ENCODE data around the gene LSAMP.

Gene LSAMP

GRCh38 chr3:116445311-116445841 lies at the start of gene LSAMP:
LSAMP (minus strand) TSS chr3:116445487.
- DNase-seq, result no peak

DNA sequence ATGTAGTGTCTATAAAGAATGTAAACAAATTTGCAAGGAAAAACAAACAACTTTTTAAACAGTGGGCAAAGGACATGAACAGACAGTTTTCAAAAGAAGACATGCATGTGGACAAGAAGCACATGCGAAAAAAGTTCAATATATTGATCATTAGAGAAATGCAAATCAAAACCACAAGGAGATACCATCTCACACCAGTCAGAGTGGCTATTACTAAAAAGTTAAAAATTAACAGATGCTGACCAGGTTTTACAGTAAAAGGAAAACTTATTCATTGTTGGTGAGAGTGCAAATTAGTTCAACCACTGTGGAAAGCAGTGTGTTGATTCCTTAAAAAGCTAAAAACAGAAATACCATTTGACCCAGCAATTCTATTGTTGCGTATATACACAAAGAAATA lies 47.1 kb upstream of the LSAMP start:
- DNase-seq, result no peak

GRCh38 chr3:116483135-116483534 lies 37.8 kb upstream of the LSAMP start:
- no peak for DNase-seq

- DNase-seq, result no peak
These were observed 31.4 kb upstream of the LSAMP start for GRCh38 chr3:116476691-116477090.

GRCh38 chr3:116474801-116475200 lies 29.5 kb upstream of the LSAMP start:
- DNase-seq, result no peak

- no peak for DNase-seq
These were observed 28.9 kb upstream of the LSAMP start for GRCh38 chr3:116474032-116474780.

GRCh38 chr3:116473602-116474001 lies 28.3 kb upstream of the LSAMP start:
- DNase-seq, result no peak

GRCh38 chr3:116470605-116471197 lies 25.4 kb upstream of the LSAMP start:
- no peak for DNase-seq

GRCh38 chr3:116469546-116469945 lies 24.3 kb upstream of the LSAMP start:
- DNase-seq, result no peak

- no peak for DNase-seq
These were observed 19.1 kb upstream of the LSAMP start for GRCh38 chr3:116464276-116464798.

DNA sequence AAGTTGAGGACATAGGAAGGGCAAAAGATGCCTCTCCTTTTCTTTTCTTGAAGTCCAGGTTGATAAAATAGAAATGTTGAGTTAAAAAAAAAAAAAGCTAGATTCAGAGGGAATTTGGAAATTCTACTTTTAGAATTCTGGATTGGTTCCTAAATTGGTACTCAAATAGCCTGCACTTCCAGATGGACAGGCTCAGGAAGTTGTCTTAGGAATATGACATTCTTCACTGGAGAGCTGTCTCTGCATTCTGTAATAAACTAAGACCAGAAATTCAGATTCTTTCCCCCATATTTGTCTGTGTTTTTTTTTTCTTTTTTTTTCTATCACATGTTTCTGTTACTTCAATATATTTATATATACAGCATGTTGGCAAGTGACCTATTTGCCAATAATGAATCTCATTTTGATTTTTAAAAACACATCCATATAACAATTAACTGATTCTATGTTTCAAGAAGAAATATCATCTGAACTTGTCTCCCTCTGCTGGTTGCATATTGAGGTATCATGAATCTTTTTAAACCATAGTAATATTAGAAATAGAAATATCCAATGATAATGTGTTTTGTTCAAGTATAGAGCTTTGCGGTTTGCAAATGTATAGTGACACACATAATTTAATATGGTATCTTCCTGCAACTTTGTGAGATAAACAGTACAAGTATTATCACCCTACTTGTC lies 8.5 kb upstream of the LSAMP start:
- DNase-seq, result no peak

DNA sequence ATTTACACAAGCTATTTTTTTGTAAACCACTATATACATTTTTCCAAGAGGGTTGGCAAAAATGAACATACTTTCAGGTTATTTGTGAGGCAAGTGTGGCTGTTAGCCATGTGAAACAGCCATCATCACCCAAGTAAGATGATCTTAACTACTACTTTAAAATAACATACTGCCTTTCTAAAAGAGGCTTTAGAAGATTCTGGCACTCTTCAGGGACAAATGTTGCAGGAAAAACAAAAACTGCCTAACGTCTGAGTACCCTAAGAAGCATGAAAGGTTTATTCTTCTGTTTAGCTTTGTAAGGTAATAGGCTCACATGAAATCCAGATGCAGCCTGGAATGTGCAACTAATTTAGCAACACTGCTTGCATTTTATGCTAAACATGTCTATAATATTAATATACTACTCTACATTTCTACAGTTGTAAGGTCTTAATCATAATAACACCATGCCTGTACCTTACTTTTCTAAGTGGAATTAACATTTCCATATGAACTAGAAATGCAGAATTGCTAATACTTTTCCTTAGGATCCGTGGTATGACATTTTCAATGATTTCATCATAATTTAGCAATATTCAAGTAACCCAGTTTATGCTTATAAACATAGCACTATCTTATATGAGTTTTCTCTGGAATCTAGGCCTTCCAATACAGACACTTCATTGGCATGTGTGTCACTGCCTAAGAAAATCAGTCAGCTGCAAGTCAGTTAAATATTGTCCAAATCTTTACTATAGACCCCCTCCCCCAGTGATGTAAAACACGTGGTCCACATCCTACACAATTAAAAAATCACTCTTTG lies 4.5 kb upstream of the LSAMP start:
- no peak for DNase-seq

DNA sequence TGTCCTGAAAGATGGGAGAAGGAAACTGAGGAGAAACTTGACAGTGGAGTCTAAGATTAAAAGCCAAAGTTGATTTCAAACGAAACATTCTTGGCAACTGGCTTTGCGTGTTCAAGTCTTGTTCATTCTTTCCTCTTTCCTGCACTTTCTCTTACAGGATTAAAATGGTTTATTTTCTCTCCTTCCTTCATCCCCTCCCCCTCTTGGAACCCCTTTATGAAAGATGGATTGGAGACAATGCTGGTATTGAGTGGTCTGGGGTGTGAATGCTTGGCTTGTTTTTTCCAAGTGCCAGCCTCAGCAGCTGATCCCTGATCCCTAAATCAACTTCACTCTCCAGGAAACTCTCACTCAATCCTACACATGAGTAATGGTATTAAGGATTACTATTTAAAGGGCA lies 703 bp upstream of the LSAMP start:
- no peak for DNase-seq

GRCh38 chr3:116444819-116445310 lies 422 bp downstream of the LSAMP start:
- DNase-seq, result no peak

DNA sequence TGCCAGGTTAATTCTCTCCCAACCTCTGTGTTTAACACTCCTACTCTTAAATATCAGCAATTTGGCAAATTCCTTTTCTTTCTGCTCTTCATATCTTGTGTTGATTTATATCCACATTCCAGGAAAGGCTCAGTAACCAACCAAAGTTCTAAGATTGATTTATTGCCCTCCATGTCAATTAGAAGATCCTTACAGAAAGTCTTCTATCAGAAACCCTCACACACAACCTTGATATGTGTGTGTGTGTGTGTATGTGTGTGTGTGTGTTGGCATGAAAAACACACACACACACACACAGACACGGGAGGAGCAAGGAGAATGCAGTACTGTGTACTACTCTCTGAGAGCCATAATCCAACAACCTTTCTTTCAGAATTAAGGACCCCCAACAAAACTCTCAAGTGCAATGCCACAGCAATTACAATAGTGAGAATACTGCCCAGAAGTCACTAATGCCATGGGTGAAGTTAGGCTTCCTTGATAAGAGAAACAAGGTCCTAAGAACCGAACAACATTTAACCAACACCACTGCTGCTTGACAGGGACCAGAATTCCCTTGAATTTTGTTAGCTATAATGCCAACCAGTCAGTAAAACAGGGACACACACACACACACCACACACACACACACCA lies 1.1 kb downstream of the LSAMP start:
- DNase-seq, result no peak

GRCh38 chr3:116443191-116443661 lies 2.1 kb downstream of the LSAMP start:
- DNase-seq, result no peak

GRCh38 chr3:116442331-116443021 lies 2.8 kb downstream of the LSAMP start:
- DNase-seq, result no peak

DNA sequence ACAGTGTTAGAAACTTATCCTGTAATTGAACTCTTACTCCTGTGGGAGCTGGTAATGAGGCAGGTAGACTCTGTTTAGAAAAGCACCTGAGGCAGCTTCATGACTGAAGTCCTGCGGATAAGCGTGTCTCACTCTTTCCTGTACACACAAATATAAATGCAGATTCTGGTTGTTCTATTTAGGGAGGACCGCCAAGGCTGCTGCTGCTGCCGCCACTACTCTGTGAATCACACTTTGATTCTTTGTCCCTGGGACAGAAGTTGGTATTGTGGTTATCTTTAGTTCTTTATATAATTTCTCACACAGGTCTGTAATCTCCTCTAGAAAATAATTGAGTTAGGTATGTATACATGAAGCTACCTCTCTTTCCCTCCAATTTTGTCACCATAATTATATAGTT lies 3.6 kb downstream of the LSAMP start:
- no peak for DNase-seq

- no peak for DNase-seq
These were observed 5.1 kb downstream of the LSAMP start for GRCh38 chr3:116440196-116440595.

- DNase-seq, result no peak
These were observed 11.7 kb downstream of the LSAMP start for GRCh38 chr3:116433552-116433951.

- no peak for DNase-seq
These were observed 12.5 kb downstream of the LSAMP start for GRCh38 chr3:116432795-116433194.

Measured in activated T-cell treated with anti-CD3 and anti-CD28 coated beads for 4 hours (primary cell).